Heart left ventricle (tissue), 16 donors: Measurements from ENCODE around the gene FYN. TPM values are rescaled to one million over a fixed set of nuclear protein-coding genes. Genes with fewer than 3 reads are reported as not detected.

Source experiments
- ATAC-seq, 4 donors: fragments of 200-7000 bp; cut with Tn5 transposase; one replicate each; pipeline ENCODE4 v1.9.1; 2020 to 2022; ENCODE audit warnings: moderate library complexity in 4 of 4, mild to moderate bottlenecking in 3 of 4, moderate number of reproducible peaks in 1 of 4
- DNase-seq, 5 donors: peaks; one replicate each; pipeline ENCODE4 v3.0.0-alpha.2; 2020
- H3K27ac ChIP-seq, 12 donors: fragments of 200-600 bp; sonication (generic) in 4 of 12; one replicate each; pipeline versions ENCODE4 v1.5.0 to v1.8.0; 2016 to 2022; ENCODE audit warnings: mild to moderate bottlenecking in 2 of 12
- H3K27me3 ChIP-seq, 9 donors: fragments of 200-600 bp; sonication (generic) in 2 of 9; one replicate each; pipeline versions ENCODE4 v1.5.1 to v1.8.0; 2016 to 2022; ENCODE audit warnings: mild to moderate bottlenecking in 3 of 9
- H3K36me3 ChIP-seq, 9 donors: fragments of 200-600 bp; sonication (generic) in 2 of 9; one replicate each; pipeline versions ENCODE4 v1.5.0 to v1.8.0; 2018 to 2022; ENCODE audit warnings: mild to moderate bottlenecking in 2 of 9
- H3K4me1 ChIP-seq, 12 donors: fragments of 200-600 bp; sonication (generic) in 4 of 12; one replicate each; pipeline versions ENCODE4 v1.5.0 to v1.8.0; 2016 to 2022; ENCODE audit warnings: mild to moderate bottlenecking in 3 of 12
- H3K4me3 ChIP-seq, 12 donors: fragments of 200-600 bp; sonication (generic) in 4 of 12; one replicate each; pipeline versions ENCODE4 v1.5.0 to v1.8.0; 2017 to 2022; ENCODE audit warnings: mild to moderate bottlenecking in 9 of 12, moderate library complexity in 4 of 12
- H3K9me3 ChIP-seq, 12 donors: fragments of 200-600 bp; sonication (generic) in 4 of 12; one replicate each; pipeline versions ENCODE4 v1.5.0 to v1.8.0; 2016 to 2022; ENCODE audit warnings: mild to moderate bottlenecking in 1 of 12
- CTCF ChIP-seq, 12 donors: fragments of 200-600 bp; sonication (generic) in 4 of 12; IDR thresholded peaks; one replicate each; pipeline versions ENCODE4 v1.5.0 to v1.8.0; 2018 to 2022; ENCODE audit warnings: antibody characterized with exemption in 12 of 12, mild to moderate bottlenecking in 5 of 12
- POLR2A ChIP-seq, 2 donors: fragments of 450-650 bp; IDR thresholded peaks; one replicate each; pipeline ENCODE4 v1.6.1; 2017; ENCODE audit warnings: antibody characterized with exemption in 2 of 2, mild to moderate bottlenecking in 2 of 2, moderate library complexity in 2 of 2
- whole genome bisulfite sequencing, 4 donors: extraction: QIAGEN DNeasy Blood & Tissue Kit in 2 of 4; methylation state at CpG; one replicate each; pipeline versions ENCODE4 v1.1.5 to v1.1.7; 2013 to 2018; 5-methylcytosine and 5-hydroxymethylcytosine counted together
- intact Hi-C, 10 donors: fragments of 100-400 bp; cut with DNase I; formaldehyde crosslinking; loops; one replicate each; pipeline versions ENCODE4 v1.11.1 to v1.14.2; 2022
- polyA plus RNA-seq, 2 donors: library from polyadenylated mRNA; stranded (reverse); fragments of 200-250 nt; gene quantifications; one replicate each; pipeline ENCODE4 v1.2.3, GENCODE V29; 2013
- total RNA-seq, 9 donors: library from RNA; depleted of rRNA in 2 of 9; stranded (reverse); fragments of >200 nt in 2 of 9; fragmentation: NEBNext Ultra II Directional in 3 of 9; extraction: Animal tissue kit (Norgen Biotek cat#: 25700) in 3 of 9; gene quantifications; one replicate each; pipeline versions ENCODE4 v1.1.0 to v1.2.4, GENCODE V29; 2016 to 2023
- donor health status: ischemic (EF 13 %, LVEDD 7.1; RV severe dilation, severe dysfunction).
- donor health status: healthy with polysubstance abuse.
- donor health status: DM: no; HTN: yes; CAD: no.
- donor health status: DM: no; HTN: no; CAD: no.
- donor health status: ischemic (EF 25% LVEDD 6.9; RV normal size, moderate dysfunction).
- donor health status: ischemic (EF 25% LVEDD 5.7; RV mildly dilated, moderate dysfunction).
- donor health status: healthy.
- donor health status: DM: yes; HTN: yes; CAD: no.
- donor health status: ischemic (EF 35%, LVEDD 5.7; RV mildly dilated, moderate dysfunction).
- donor health status: nonischemic (EF 11% LVEDD 7.7; RV severe dilation, severe dysfunction).
- donor health status: DM: yes; HTN: yes; CAD: no.
- donor health status: PGD.
- donor health status: ischemic (EF 29% LVEDD 5.4; RV normal size, mild dysfunction).
- donor health status: nonischemic (EF 23%, LVEDD 6.1; RV moderate dilation, normal function).

Gene FYN
- total and polyA plus RNA-seq, 11 donors, result 14.7 to 72.4 (median 52.3) TPM

GRCh38 chr6:111750753-111751673 lies 122.2 kb downstream of the FYN start:
- no peak overlapping the region for H3K4me3 ChIP-seq
- no peaks in the 10 kb centered on the region for H3K9me3 ChIP-seq
- H3K4me1 ChIP-seq, result peaks cover 11 to 93% (median 60%) of the 10 kb centered on the region in 12 donors
- 76 to 79% (median 78%) methylated on average over 6 of the region's 6 CpGs for WGBS, 4 donors
- H3K27ac ChIP-seq, result peak overlapping the region in 7 of 12 donors; percentile 3 to 90 (median 8)
- ATAC-seq (peak in 1 of 4 donors; percentile 29), DNase-seq (no peak)
- TF ChIP-seq POLR2A (IDR thresholded peaks at IDR 0.05) (no peak), CTCF (IDR thresholded peaks at IDR 0.05) (no peak)
- intact Hi-C loops, result no loop called here
- no peaks in the 10 kb centered on the region for H3K27me3 ChIP-seq
- no peaks in the 10 kb centered on the region for H3K36me3 ChIP-seq

DNA sequence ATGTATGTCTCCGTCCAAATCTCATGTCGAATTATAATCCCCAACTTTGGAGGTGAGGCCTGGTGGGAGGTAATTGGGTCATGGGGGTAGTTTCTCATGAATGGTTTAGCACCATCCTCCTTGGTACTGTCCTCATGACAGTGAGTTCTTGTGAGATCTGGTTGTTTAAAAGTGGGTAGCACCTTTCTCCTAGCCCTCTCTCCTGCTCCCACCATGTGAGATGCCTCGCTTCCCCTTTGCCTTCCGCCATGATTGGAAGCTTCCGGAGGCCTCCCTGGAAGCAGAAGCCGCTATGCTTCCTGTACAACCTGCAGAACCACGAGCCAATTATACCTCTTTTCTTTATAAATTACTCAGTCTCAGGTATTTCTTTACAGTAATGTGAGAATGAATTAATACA lies 123.1 kb downstream of the FYN start:
- ATAC-seq (no peak), DNase-seq (no peak)
- no peak overlapping the region for H3K4me3 ChIP-seq
- H3K9me3 ChIP-seq, result no peaks in the 10 kb centered on the region
- TF ChIP-seq POLR2A (IDR thresholded peaks at IDR 0.05), result no peak
- intact Hi-C loops, result no loop called here
- H3K4me1 ChIP-seq, result peaks cover 14 to 93% (median 64%) of the 10 kb centered on the region in 12 donors
- no peaks in the 10 kb centered on the region for H3K36me3 ChIP-seq
- 93 to 96% (median 95%) methylated on average over 7 of the region's 7 CpGs for WGBS, 4 donors
- H3K27ac ChIP-seq, result peak overlapping the region in 2 of 12 donors; percentile 4 to 90
- H3K27me3 ChIP-seq, result no peaks in the 10 kb centered on the region

GRCh38 chr6:111748231-111748647 lies 125.0 kb downstream of the FYN start:
- no peaks in the 10 kb centered on the region for H3K27me3 ChIP-seq
- DNase-seq, result no peak
- no peaks in the 10 kb centered on the region for H3K9me3 ChIP-seq
- H3K4me1 ChIP-seq, result peaks cover 16 to 94% (median 66%) of the 10 kb centered on the region in 12 donors
- no peak for ATAC-seq
- TF ChIP-seq POLR2A (IDR thresholded peaks at IDR 0.05), result no peak
- TF ChIP-seq CTCF (IDR thresholded peaks at IDR 0.05), result no peak
- H3K27ac ChIP-seq, result peak overlapping the region in 10 of 12 donors; percentile 18 to 68 (median 47)
- intact Hi-C loops, result loop anchor here in 1 of 10 donors (10.0 kb wide), 1 partner anchor 127 kb away; the partner anchor contains the start of gene FYN
- H3K4me3 ChIP-seq, result no peak overlapping the region
- no peaks in the 10 kb centered on the region for H3K36me3 ChIP-seq
- 54 to 61% (median 55%) methylated on average over 3 of the region's 3 CpGs for WGBS, 4 donors

- no peaks in the 10 kb centered on the region for H3K9me3 ChIP-seq
- H3K27ac ChIP-seq, result peak overlapping the region in 10 of 12 donors; percentile 18 to 68 (median 46)
- TF ChIP-seq CTCF (IDR thresholded peaks at IDR 0.05), result no peak
- no peak for TF ChIP-seq POLR2A (IDR thresholded peaks at IDR 0.05)
- no peaks in the 10 kb centered on the region for H3K27me3 ChIP-seq
- ATAC-seq (no peak), DNase-seq (no peak)
- H3K4me3 ChIP-seq, result no peak overlapping the region
- H3K36me3 ChIP-seq, result no peaks in the 10 kb centered on the region
- WGBS, 4 donors, result 42 to 56% (median 50%) methylated on average over 5 of the region's 5 CpGs
- intact Hi-C loops, result loop anchor here in 1 of 10 donors (10.0 kb wide), 1 partner anchor 127 kb away; the partner anchor contains the start of gene FYN
- peaks cover 16 to 94% (median 66%) of the 10 kb centered on the region in 12 donors for H3K4me1 ChIP-seq
These were observed 125.4 kb downstream of the FYN start for GRCh38 chr6:111747829-111748228.
